ENCODE results near the gene ZNF467.

The ZNF467 gene, protein sequence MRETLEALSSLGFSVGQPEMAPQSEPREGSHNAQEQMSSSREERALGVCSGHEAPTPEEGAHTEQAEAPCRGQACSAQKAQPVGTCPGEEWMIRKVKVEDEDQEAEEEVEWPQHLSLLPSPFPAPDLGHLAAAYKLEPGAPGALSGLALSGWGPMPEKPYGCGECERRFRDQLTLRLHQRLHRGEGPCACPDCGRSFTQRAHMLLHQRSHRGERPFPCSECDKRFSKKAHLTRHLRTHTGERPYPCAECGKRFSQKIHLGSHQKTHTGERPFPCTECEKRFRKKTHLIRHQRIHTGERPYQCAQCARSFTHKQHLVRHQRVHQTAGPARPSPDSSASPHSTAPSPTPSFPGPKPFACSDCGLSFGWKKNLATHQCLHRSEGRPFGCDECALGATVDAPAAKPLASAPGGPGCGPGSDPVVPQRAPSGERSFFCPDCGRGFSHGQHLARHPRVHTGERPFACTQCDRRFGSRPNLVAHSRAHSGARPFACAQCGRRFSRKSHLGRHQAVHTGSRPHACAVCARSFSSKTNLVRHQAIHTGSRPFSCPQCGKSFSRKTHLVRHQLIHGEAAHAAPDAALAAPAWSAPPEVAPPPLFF

DNA sequence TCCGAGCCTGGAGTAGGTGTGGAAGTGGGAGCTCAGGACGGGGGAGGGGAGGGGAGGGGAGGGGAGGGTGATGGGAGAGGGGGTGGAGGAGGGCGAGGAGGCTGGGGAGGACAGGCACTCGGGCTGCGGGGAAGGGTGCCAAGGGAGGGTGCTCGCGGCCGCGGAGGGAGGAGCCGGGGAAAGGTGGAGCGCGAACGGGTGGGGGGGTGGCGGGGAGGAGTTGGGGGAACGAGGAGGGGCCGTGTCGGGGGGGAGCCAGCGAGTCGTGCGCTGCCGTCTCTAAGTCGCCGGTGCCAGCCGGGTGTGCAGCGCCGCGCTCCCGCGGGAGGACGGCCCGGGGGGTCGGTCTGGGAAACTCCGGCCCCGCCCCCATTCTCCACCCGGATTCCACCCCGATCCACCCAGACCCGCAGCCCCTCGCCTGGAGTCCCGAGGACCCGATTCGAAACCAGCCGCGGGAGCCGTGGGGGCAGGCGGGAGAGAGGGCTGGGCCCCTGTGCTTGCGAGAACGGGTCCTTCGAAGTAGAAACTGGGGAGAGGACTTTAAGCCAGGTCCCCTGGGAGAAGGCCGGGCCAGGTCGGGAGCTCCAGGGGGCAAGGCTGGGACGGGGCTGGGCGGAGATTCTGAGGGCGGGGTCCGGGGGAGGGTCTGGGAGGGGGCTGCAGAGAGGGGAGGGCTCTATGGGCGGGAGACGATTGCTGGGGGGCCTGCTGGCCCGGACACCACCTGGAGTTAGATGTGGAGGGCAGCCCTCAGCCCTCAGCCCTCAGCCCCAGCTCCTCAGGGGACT lies at the start of gene ZNF467:
TSS of gene ZNF467 (minus strand) at position 143 of the 791 bp plus-strand sequence. CDS start 2,556 bp downstream, outside the sequence.
- DNase-seq (ENCODE audit: low spot score), result no peak

DNA sequence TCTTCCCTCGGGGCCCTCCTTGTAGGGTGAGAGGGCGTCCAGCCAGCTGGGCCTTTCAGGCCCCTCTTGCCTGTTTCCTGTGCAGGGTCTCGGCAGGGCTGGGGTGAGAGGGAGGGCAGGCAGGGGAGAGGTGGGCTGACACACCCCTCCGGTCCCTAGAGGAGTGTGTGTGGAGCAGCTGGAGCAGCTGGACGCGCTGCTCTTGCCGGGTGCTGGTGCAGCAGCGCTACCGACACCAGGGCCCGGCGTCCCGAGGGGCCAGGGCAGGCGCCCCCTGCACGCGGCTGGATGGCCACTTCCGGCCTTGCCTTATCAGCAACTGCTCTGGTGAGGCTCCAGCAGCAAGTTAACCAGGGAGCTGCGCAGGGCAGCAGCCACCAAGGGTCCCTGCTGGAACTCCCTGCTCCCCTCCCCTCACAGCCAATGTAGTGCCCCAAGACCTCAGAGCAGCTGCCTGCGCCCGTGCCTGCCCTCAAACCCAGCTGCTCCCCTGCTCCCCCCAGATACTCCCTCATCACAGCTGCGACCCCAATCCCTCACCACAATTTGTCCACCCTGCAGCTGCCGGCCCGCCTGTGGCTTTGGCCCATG lies 49.1 kb upstream of the ZNF467 start:
- no peak for DNase-seq (ENCODE audit: low spot score)

DNA sequence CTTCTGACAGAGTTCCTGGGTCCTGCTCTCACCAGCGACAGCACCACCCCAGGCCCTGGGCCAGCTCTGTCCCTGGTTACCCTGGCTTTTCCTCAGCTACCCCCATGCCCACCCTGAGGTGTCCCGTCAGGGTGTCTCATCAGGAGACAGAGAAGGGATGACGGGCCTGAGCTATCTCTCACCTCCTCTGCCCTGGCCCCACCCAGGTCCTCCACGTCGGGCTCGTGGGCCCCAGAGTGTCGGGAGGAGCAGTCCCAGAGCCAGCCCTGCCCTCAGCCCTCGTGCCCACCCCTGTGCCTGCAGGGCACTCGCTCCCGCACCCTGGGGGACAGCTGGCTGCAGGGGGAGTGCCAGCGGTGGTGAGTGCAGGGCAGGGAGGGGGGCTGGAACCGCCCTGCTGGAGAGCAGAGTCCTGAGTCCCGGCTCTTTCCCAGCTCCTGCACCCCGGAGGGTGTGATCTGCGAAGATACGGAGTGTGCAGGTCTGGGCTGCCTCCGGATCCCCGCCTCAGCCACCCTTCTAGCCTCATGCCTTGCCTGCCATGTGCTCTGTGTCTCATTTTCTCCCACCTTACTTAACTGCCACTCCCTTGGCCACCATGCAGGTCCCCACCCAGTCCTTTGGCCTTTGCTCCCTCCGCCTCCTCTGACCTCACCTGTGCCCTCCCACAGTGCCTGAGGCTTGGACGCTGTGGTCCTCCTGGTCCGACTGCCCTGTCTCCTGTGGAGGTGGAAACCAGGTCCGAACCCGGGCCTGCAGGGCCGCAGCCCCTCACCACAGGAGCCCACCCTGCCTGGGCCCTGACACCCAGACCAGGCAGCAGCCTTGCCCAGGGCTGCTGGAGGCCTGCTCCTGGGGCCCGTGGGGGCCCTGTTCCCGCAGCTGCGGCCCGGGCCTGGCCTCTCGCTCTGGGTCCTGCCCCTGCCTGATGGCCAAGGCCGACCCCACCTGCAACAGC lies 48.1 kb upstream of the ZNF467 start:
- no peak for DNase-seq (ENCODE audit: low spot score)

DNA sequence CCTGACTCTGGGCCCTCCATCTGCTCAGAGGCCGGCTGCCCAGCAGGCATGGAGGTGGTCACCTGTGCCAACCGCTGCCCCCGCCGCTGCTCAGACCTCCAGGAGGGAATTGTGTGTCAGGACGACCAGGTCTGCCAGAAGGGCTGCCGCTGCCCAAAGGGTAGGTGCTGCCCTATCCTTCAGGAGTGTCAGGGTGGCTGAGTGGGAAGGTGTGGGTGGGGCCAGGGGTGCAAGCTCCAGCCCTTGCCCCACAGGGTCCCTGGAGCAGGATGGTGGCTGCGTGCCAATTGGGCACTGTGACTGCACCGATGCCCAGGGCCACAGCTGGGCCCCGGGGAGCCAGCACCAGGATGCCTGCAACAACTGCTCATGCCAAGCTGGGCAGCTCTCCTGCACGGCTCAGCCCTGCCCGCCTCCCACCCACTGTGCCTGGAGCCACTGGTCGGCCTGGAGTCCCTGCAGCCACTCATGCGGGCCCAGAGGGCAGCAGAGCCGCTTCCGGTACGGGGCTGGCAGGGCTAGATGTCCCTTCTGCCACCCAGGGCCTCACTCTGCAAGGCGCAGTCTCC lies 47.3 kb upstream of the ZNF467 start:
- no peak for DNase-seq (ENCODE audit: low spot score)

DNA sequence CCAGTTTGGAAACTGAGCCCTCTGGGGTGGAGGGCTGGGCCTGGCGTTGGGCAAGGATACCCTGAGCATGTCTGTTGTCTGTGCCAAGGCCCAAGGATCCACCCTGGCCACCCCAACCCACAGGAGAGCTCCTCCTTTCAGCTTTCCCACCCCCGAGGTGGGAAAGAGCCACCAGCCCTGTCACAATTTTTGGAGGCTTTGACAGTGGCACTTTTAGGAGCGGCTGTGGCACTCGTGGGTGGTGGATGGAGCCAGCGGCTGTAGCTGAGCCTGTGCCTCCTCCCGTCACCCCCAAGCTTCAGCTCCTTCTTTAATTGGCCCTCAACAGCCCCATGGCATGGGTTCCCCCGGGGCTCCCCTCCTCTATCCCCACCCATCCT lies 46.6 kb upstream of the ZNF467 start:
- no peak for DNase-seq (ENCODE audit: low spot score)

DNA sequence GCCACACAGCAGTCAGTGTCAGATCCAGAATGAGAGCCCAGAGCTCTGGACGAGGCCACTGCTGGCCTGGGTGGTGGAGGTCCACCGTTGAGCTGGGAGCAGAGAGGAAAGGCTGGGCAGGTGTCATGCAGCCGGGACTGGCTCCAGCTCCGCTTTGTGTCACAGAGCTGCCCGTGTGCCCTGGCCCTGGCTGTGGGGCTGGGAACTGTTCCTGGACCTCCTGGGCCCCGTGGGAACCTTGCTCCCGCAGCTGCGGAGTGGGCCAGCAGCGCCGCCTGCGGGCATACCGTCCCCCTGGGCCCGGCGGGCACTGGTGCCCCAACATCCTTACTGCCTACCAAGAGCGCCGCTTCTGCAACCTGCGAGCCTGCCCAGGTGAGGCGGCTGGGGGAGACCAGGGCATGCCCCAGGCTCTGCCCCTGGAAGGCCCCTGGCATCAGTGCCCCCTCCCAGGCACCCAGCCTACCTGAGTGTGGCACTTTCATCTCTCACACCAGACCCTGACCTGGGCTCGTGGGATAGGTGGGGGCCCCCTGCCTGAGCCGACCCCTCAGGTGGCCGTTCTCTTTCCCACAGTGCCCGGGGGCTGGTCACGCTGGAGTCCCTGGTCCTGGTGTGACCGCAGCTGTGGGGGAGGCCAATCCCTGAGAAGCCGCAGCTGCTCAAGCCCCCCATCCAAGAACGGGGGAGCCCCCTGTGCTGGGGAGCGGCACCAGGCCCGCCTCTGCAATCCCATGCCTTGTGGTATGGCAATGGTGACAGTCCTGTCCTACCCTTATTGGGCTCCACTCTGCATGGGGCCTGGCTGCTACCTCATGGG lies 46.0 kb upstream of the ZNF467 start:
- DNase-seq (ENCODE audit: low spot score), result no peak

DNA sequence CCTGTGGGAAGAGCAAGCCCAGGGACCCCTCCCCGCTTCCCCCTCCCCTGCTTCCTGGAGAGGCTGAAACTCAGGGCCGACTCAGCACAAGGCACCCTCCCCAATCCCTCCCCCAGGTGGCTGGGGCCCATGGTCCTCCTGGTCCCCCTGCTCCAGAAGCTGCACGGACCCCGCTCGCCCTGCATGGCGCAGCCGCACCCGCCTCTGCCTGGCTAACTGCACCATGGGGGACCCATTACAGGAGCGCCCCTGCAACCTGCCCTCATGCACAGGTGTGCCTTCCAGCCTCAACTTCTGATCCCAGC lies 45.1 kb upstream of the ZNF467 start:
- no peak for DNase-seq (ENCODE audit: low spot score)

DNA sequence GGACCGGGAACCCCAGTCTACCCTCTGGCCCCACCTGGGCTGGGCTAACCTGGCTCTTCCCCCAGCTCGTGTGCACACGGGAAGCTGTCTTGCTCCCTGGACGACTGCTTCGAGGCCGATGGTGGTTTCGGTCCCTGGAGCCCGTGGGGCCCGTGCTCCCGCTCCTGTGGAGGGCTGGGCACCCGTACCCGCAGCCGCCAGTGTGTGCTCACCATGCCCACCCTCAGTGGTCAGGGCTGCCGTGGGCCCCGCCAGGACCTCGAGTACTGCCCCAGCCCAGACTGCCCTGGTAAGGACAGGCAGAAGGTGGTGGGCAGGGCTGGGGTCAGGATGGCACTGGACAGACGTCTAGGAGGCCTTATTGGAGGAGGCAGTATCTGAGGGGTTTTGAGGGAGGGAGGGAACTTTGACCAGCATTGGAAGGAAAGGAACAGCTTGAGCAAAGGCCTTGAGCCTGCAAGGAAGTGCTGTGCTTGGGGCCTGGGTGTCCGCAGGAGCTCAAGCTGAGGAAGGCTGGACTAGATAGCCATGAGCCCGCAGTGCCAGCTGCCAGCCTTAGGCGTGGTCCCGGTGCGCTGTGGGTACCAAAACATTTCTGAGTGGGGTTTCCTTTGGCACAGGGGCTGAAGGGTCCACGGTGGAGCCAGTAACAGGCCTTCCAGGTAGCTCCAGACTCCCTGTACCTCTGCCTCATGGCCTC lies 44.6 kb upstream of the ZNF467 start:
- DNase-seq (ENCODE audit: low spot score), result no peak

DNA sequence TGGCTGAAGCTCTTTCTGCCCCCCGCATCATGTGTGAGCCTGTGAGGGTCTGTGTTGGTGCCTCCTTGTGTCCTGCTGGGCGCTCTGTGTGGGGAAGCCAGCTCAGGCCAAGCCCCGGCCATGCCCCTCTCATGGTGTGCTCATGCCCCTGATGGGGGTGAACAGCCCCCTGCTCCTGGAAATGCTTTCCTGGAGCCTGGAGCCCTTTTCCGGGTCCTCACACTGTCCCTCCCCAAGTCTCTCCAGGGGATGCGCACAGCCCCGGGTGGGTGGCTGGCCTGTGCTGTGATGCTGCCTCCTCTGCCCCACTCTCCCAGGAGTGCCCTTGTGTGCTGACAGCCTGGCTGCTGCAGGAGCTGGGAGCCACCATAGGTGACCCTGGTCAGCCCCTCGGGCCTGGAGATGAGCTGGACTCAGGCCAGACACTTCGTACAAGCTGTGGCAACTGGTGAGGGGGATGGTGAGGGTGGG lies 43.9 kb upstream of the ZNF467 start:
- no peak for DNase-seq (ENCODE audit: low spot score)

DNA sequence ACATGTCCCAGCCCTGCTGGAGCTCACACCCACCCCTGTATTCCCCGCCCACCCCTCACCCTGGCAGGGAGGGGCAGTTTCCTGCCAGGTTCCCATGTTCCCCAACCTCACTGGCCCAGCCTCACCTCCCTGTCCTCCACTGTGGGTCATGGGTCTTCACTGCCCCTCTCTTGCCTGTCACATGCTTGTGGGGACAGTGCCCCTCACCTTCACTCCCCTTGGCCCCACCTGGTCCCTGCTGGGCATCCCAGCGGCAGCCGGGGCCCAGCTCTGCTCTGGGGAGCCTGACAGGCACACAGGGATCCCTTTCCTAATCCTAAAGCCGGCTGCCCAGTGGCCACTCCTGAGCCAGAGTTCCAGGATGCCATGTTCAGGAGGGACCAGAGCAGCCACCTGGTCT lies 43.4 kb upstream of the ZNF467 start:
- no peak for DNase-seq (ENCODE audit: low spot score)

DNA sequence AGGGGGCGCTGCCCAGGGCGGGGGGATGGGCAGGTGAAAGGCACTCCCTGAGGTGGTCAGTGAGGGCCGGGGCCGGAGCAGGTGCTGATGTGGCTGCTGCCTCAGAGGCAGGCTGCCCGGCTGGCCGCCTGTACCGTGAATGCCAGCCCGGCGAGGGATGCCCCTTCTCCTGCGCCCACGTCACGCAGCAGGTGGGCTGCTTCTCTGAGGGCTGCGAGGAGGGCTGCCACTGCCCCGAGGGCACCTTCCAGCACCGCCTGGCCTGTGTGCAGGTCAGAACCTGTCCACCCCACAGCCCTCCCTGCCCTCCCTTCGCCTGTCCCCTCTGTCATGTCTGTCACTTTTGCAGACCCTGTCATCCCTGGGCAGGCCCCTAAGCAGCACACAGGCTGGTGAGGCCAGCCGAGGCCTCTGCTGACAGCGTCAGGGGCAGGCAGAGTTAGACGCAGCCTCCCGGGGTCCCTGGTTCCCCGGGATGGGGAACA lies 42.9 kb upstream of the ZNF467 start:
- no peak for DNase-seq (ENCODE audit: low spot score)

DNA sequence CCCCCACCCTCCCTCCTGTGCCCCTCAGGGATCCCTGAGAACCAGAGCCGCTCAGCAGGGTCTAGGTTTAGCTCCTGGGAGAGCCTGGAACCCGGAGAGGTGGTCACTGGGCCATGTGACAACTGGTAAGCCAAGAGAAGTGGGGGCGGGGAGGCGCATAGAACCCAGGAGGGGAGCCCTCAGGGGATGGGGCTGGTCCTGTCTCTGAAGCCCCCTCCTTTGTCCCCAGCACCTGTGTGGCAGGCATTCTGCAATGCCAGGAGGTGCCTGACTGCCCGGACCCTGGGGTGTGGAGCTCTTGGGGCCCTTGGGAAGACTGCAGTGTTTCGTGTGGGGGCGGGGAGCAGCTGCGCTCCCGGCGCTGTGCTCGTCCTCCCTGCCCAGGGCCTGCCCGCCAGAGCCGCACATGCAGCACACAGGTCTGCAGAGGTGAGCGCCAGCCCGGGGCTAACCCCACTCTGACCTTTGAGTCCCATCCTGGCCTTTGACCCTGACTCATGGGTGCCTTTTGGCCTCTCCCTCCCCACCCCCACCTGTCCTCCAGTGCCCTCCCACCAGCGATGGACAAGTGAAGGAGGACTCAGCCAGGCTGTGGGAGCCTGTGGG lies 42.4 kb upstream of the ZNF467 start:
- DNase-seq (ENCODE audit: low spot score), result no peak

DNA sequence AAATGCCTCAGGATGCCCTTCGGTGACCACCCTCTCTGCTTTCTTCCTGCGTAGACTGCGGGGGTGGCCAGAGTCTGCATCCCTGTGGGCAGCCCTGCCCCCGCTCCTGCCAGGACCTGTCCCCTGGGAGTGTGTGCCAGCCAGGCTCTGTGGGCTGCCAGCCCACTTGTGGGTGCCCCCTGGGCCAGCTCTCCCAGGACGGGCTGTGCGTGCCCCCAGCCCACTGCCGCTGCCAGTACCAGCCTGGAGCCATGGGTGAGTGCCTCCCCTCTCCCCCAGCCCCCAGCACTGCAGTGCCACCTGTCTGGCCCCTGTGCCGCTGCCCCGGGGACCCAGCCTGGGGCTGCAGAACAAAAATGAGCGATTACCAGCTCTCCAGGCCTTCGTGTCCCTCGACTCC lies 41.7 kb upstream of the ZNF467 start:
- DNase-seq (ENCODE audit: low spot score), result no peak

DNA sequence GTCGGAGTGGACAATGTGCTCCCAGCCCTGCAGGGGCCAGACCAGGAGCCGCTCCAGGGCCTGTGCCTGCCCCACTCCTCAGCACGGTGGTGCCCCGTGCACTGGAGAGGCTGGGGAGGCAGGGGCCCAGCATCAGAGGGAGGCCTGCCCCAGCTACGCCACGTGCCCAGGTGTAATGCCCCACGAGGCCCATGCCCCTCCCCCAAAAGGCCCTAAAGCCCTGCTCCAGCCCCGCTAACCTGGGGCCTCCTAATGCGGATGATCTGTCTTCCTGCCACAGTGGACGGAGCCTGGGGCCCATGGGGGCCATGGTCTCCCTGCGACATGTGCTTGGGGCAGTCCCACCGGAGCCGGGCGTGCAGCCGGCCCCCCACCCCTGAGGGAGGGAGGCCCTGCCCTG lies 41.1 kb upstream of the ZNF467 start:
- no peak for DNase-seq (ENCODE audit: low spot score)

DNA sequence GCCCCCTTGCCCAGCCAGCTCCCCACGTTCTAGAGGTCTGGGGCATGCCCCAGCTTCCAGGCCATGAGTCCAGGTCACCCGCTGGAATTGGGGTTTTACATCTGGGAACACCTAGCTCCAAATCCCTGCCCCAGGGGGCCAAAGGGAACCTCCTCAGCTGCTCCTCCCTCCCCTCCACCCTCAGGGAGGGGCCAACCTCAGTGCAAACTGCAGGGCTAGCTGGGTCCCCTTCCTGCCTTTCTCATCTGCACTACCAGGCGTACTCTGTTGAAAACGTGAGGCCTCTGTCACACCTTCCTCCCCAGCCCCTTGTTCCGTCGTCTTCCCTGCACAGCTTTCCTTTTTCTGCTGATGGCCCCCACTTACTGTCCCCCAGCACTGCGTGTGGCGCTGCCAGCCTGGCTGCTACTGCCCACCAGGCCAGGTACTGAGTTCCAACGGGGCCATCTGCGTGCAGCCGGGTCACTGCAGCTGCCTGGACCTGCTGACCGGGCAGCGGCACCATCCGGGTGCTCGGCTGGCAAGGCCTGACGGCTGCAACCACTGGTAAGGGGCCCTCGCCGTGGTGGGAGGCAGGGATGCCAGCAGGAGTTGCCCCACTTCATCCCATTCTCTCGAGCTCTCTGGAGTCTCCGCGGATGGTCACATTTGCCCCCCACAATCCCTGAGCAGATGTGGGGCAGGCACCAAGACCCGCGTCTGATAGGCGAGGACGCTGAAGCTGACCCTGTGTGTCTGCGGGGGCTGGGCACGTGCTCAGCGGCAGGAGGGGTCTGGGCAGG lies 40.1 kb upstream of the ZNF467 start:
- no peak for DNase-seq (ENCODE audit: low spot score)

DNA sequence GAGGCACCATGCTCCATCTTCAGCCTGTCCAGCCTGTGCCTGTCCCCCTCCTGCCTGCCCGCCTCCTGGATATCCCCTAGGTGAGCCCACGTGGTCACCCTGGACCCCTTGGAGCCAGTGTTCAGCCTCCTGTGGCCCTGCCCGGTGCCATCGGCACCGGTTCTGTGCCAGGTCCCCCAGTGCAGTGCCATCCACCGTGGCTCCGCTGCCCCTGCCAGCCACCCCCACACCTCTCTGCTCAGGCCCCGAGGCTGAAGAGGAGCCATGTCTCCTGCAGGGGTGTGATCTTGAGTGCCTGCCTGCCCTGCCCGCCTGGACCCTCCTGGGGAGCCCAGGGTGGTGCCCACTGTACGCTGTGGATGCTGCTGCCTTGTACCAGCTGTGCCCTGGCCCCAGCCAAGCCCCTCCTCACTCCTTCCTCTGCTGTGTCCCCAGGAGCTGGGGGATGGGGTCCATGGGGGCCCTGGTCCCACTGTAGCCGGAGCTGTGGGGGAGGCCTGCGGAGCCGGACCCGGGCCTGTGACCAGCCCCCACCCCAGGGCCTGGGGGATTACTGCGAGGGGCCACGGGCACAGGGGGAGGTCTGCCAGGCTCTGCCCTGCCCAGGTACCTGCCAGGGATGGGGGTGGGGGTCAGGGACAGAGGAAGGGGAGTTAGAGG lies 38.6 kb upstream of the ZNF467 start:
- no peak for DNase-seq (ENCODE audit: low spot score)

DNA sequence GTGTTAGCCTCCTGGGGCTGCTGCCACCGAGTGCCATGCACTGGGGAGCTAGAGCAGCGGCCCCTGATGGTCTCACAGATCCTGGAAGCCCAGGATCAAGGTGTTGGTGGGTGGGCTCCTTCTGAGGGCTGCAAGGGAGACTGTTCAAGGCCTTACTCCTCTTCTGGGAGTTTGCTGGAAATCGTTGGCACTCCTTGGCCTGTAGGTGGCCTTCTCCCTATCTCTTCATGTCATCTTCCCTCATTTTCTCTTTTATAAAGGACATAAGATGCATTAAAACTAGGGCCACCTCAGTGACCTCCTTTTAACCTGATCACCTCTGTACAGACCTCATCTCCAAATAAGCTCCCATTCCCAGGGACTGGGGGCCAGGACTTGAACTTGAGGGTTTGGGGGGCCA lies 37.8 kb upstream of the ZNF467 start:
- no peak for DNase-seq (ENCODE audit: low spot score)

DNA sequence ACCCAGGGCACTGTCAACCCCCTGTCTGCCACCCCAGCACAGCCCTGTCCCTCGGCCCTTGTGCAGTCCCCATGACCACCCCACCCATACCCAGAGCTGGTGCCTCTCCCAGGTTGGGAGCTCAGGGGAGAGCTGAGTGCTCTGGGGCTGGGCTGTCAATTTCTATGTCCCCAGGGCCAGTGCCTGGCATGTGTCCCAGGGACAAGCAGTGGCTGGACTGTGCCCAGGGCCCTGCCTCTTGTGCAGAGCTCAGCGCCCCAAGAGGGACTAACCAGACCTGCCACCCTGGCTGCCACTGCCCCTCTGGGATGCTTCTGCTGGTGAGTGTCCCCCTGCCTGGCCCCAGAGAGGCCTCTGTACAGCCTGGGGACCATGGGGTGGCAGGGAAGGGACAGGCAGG lies 35.8 kb upstream of the ZNF467 start:
- no peak for DNase-seq (ENCODE audit: low spot score)

Data from AG08396 (cell line).